Measurements from ENCODE around the gene LPA.

Gene LPA

DNA sequence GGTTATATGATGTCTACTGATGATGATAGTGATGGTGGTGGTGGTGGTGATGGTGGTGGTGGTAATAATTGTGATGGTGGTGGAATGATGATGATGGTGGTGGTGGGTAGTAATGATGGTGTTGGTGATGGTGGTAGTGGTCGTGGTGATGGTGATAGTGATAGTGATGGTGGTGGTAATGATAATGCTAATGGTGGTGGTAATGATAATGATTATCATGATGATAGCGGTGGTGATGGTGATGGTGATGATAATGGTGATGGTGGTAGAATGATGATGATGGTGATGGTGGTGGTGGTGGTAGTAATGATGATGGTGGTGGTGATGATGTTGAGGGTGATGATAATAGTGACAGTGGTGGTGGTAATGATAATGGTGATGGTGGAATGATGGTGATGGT, 4.5 kb upstream of the LPA start:
- no peak for TF ChIP-seq TCF12 (IDR thresholded peaks at IDR 0.05; ENCODE audit: low read depth)
- no peak for TF ChIP-seq CEBPB (IDR thresholded peaks at IDR 0.05)
- TF ChIP-seq YY1 (IDR thresholded peaks at IDR 0.05; ENCODE audit: low read depth): no peak
- no peak for TF ChIP-seq EP300 (IDR thresholded peaks at IDR 0.05; ENCODE audit: borderline replicate concordance)
- TF ChIP-seq FOXM1 (IDR thresholded peaks at IDR 0.05; ENCODE audit: borderline replicate concordance, low read depth): no peak
- TF ChIP-seq, protein P1, sequence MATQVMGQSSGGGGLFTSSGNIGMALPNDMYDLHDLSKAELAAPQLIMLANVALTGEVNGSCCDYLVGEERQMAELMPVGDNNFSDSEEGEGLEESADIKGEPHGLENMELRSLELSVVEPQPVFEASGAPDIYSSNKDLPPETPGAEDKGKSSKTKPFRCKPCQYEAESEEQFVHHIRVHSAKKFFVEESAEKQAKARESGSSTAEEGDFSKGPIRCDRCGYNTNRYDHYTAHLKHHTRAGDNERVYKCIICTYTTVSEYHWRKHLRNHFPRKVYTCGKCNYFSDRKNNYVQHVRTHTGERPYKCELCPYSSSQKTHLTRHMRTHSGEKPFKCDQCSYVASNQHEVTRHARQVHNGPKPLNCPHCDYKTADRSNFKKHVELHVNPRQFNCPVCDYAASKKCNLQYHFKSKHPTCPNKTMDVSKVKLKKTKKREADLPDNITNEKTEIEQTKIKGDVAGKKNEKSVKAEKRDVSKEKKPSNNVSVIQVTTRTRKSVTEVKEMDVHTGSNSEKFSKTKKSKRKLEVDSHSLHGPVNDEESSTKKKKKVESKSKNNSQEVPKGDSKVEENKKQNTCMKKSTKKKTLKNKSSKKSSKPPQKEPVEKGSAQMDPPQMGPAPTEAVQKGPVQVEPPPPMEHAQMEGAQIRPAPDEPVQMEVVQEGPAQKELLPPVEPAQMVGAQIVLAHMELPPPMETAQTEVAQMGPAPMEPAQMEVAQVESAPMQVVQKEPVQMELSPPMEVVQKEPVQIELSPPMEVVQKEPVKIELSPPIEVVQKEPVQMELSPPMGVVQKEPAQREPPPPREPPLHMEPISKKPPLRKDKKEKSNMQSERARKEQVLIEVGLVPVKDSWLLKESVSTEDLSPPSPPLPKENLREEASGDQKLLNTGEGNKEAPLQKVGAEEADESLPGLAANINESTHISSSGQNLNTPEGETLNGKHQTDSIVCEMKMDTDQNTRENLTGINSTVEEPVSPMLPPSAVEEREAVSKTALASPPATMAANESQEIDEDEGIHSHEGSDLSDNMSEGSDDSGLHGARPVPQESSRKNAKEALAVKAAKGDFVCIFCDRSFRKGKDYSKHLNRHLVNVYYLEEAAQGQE (IDR thresholded peaks at IDR 0.05; ENCODE audit: low read depth): no peak
- no peak for TF ChIP-seq TAF1 (IDR thresholded peaks at IDR 0.05; ENCODE audit: low read depth)

DNA sequence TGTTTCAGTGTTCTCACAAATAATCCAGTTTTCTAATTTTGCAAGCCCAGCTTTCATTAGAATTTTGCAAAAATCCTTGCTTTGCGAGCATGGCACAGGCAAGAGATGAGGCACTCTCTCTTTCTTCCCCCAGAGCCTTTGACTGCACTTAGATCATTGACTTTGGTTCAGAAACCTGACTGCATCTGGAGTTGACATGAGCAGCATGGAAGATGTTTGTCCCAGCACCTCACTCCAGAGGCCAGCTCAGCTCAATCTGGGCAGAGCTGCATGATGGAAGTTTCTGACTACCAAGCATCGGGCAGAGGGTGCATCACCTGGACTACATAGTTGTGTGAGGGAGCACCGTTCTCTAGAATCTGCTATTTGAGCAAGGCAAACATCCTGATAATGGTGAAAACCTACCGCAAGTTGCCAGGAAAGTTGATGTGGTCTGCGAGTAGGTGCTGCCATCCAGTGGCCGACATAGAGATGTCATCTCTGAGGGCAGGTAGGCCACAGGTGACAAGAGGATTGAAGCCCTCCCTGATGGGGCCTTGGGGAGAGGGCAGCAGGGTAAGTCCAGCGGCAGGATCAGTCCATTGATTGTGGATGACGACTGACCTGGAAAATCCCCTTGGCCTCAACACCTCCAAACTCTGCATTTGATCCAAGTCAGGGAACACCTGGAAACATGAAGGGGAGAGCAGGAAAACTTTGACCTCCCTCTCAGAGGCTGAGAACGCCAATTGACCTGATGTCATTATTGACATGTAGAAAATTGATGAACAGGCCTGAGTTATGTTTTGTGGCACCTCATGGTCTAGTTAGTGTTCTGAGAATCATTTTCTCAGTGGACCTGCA, 3.8 kb upstream of the LPA start:
- TF ChIP-seq RAD21 (IDR thresholded peaks at IDR 0.05; ENCODE audit: low read depth) (peak; percentile 78), TCF12 (IDR thresholded peaks at IDR 0.05; ENCODE audit: low read depth) (no peak)

DNA sequence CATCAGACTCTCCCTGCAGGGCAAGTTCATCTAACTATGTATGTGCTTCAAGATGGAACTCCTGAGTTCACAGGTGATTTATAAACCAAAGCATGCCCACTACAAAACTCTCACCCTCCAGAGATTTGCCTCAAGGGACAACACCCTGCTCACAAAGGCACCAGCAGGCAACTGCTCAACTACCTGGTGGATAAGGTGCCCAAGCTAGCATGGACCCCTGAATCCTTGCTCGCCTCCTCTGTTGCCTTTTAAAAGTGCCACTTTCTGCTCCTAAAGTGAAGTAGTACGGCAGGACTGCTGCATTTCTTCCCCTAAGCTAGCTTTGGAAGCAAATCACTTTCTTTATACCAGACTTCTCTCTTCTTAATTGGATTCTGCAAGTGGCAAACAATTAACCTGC, 1.2 kb downstream of the LPA start:
- TF ChIP-seq, protein P2, sequence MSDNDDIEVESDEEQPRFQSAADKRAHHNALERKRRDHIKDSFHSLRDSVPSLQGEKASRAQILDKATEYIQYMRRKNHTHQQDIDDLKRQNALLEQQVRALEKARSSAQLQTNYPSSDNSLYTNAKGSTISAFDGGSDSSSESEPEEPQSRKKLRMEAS (IDR thresholded peaks at IDR 0.05): no peak
- TF ChIP-seq TCF12 (IDR thresholded peaks at IDR 0.05; ENCODE audit: low read depth) (no peak), TAF1 (IDR thresholded peaks at IDR 0.05; ENCODE audit: low read depth) (no peak), CEBPB (IDR thresholded peaks at IDR 0.05) (no peak), FOXM1 (IDR thresholded peaks at IDR 0.05; ENCODE audit: borderline replicate concordance, low read depth) (no peak), YY1 (IDR thresholded peaks at IDR 0.05; ENCODE audit: low read depth) (no peak), TEAD4 (IDR thresholded peaks at IDR 0.05) (no peak)
- TF ChIP-seq, protein P1 (IDR thresholded peaks at IDR 0.05; ENCODE audit: low read depth): no peak

DNA sequence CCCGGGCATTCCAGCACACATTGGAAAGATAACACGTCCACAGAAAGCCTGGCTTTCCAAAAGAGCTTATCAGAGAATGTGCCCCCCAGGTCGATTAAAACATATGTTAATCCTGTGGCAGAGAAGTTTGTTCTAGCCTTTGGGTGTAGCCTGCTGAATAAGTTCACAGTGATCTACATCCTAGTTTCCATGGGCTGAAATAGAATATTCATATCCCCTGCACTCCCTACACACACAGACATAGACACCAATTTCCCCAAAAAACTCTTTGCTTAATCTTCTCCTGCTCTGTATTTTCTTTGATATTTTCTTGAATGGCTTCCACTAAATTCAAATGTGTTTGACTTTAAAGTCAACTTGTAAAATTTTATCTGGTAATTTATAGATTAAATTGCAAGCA, 1.6 kb downstream of the LPA start:
- TF ChIP-seq TCF12 (IDR thresholded peaks at IDR 0.05; ENCODE audit: low read depth) (no peak), EGR1 (IDR thresholded peaks at IDR 0.05) (no peak), FOXM1 (IDR thresholded peaks at IDR 0.05; ENCODE audit: borderline replicate concordance, low read depth) (no peak), CREB1 (IDR thresholded peaks at IDR 0.05; ENCODE audit: low read depth) (no peak), EP300 (IDR thresholded peaks at IDR 0.05; ENCODE audit: borderline replicate concordance) (no peak), YY1 (IDR thresholded peaks at IDR 0.05; ENCODE audit: low read depth) (no peak), RAD21 (IDR thresholded peaks at IDR 0.05; ENCODE audit: low read depth) (no peak), CEBPB (IDR thresholded peaks at IDR 0.05) (no peak), NFIC (IDR thresholded peaks at IDR 0.05) (no peak), TEAD4 (IDR thresholded peaks at IDR 0.05) (no peak)
- TF ChIP-seq, protein P2 (IDR thresholded peaks at IDR 0.05): no peak
- TF ChIP-seq, protein P1 (IDR thresholded peaks at IDR 0.05; ENCODE audit: low read depth): no peak
- TF ChIP-seq, protein P3, sequence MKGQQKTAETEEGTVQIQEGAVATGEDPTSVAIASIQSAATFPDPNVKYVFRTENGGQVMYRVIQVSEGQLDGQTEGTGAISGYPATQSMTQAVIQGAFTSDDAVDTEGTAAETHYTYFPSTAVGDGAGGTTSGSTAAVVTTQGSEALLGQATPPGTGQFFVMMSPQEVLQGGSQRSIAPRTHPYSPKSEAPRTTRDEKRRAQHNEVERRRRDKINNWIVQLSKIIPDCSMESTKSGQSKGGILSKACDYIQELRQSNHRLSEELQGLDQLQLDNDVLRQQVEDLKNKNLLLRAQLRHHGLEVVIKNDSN (IDR thresholded peaks at IDR 0.05): no peak

DNA sequence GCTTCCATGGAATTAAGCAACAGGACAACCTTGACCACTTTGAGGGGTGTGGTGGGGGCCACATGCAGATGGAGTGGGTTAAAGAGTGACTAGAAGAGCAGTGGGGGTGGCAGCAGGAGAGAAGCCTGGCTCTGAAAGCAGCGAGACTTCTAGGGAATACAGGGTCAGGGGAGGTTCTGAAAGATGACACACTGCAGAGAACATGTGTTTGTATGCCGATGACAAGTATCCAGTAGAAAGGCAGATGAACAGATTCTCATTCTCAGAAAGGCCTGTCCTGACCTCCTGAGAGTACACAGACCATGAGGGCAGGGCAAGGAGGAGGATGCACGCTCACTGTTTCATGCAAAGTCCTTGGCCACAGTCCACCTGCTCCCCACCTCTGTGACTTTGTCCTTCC, 2.9 kb downstream of the LPA start:
- TF ChIP-seq YY1 (IDR thresholded peaks at IDR 0.05; ENCODE audit: low read depth) (no peak), NFIC (IDR thresholded peaks at IDR 0.05) (no peak), CEBPB (IDR thresholded peaks at IDR 0.05) (no peak), EGR1 (IDR thresholded peaks at IDR 0.05) (no peak), EP300 (IDR thresholded peaks at IDR 0.05; ENCODE audit: borderline replicate concordance) (no peak), TAF1 (IDR thresholded peaks at IDR 0.05; ENCODE audit: low read depth) (no peak), RAD21 (IDR thresholded peaks at IDR 0.05; ENCODE audit: low read depth) (no peak), TCF12 (IDR thresholded peaks at IDR 0.05; ENCODE audit: low read depth) (no peak), FOXM1 (IDR thresholded peaks at IDR 0.05; ENCODE audit: borderline replicate concordance, low read depth) (no peak), CREB1 (IDR thresholded peaks at IDR 0.05; ENCODE audit: low read depth) (no peak), ZBTB7A (IDR thresholded peaks at IDR 0.05; ENCODE audit: low read depth) (no peak), TEAD4 (IDR thresholded peaks at IDR 0.05) (no peak)
- TF ChIP-seq, protein P3 (IDR thresholded peaks at IDR 0.05): no peak
- TF ChIP-seq, protein P2 (IDR thresholded peaks at IDR 0.05): no peak
- TF ChIP-seq, protein P1 (IDR thresholded peaks at IDR 0.05; ENCODE audit: low read depth): no peak

All from Ishikawa (cell line).